ENCODE data around the gene DBNL.
"Not testable (repeated sequence)": the region's sequence is repeated elsewhere in the genome, so short reads cannot be mapped to it uniquely, and the experiment has no call there.

- not testable (repeated sequence) for TF ChIP-seq POLR2AphosphoS5 (IDR thresholded peaks at IDR 0.05; ENCODE audit: borderline replicate concordance, low read depth, low read length); EZH2 (IDR thresholded peaks at IDR 0.05)
Observed at GRCh38 chr7:44015090-44015489, 29.4 kb upstream of the DBNL start.
